Measurements from ENCODE around the gene C1orf53. TPM values are rescaled to one million over a fixed set of nuclear protein-coding genes. Genes with fewer than 3 reads are reported as not detected.

The C1orf53 gene
- total and polyA plus RNA-seq, 4 experiments from 2014 or later: not detected

DNA sequence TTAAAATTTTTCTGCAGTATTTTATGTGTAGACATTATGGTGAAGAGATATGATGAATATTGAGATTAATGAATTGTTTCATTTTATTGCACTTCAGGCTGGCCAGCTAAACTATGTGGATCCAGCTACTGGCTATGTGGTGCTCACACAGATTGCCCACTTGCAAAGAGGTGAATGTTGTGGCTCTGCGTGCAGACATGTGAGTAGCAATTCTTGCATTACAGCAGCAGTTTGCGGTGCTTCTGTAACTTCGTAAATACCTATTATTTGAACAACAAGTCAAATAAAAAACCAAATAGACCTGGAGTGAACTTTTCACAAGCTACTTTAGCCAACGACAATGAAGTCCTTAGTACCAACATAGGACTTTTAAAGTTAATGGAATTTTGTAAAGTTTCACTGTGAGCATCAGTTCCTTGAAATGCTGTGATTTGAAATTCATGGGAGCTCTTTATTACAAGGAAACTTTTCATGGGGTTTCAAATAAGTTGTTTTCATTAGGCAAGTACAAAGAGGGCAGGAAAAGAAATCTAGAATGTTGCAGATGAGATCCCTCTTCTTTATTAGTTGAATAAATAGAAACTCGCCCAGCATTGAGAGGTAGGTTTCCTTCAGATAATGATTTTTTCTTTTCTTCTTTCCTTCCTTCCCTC is 3.4 kb downstream of the C1orf53 start:
- H3K27me3 ChIP-seq (ENCODE audit: insufficient read depth, low read length): peaks cover 74% of the 10 kb centered on the region
- intact Hi-C loops (cut with micrococcal nuclease): loop anchor here (5.0 to 10.0 kb wide), 2 partner anchors 251 to 1029 kb away; partner anchors contain the start of gene NEK7
- no peaks in the 10 kb centered on the region for H3K9me3 ChIP-seq (ENCODE audit: control insufficient read depth in 1 of 2, low read length in 2 of 2)
- CTCF ChIA-PET (ENCODE audit: partially characterized antibody): interaction anchor here (1.0 to 2.9 kb wide), 3 partner anchors 10 to 19 kb away, joined by 3 to 14 read pairs (median 3); no protein-coding TSS in a partner anchor
- Mint-ChIP-seq H3K9me3 (peaks cover 0 to 7% (median 0%) of the 10 kb centered on the region in 8 donors), H3K4me3 (no peak overlapping the region), H3K36me3 (peaks cover 0 to 2% of the 10 kb centered on the region in 2 donors), H3K4me1 (peaks cover 22 to 45% (median 34%) of the 10 kb centered on the region in 4 donors), H3K27ac (no peak overlapping the region), H3K27me3 (peaks cover 56 to 67% of the 10 kb centered on the region in 2 donors)
- DNase-seq: no peak
- no peak overlapping the region for H3K27ac ChIP-seq (ENCODE audit: low read depth, low read length)
- peaks cover 40% of the 10 kb centered on the region for H3K4me1 ChIP-seq (ENCODE audit: insufficient read depth, low read length)
- no peaks in the 10 kb centered on the region for H3K36me3 ChIP-seq (ENCODE audit: insufficient read depth, low read length)
- no peak overlapping the region for H3K4me3 ChIP-seq (ENCODE audit: low read length in 2 of 2)
- POLR2A ChIA-PET (ENCODE audit: partially characterized antibody): interaction anchor here (1.2 kb wide), 1 partner anchor 11 kb away, joined by 3 read pairs; the partner anchor contains the start of gene LHX9

DNA sequence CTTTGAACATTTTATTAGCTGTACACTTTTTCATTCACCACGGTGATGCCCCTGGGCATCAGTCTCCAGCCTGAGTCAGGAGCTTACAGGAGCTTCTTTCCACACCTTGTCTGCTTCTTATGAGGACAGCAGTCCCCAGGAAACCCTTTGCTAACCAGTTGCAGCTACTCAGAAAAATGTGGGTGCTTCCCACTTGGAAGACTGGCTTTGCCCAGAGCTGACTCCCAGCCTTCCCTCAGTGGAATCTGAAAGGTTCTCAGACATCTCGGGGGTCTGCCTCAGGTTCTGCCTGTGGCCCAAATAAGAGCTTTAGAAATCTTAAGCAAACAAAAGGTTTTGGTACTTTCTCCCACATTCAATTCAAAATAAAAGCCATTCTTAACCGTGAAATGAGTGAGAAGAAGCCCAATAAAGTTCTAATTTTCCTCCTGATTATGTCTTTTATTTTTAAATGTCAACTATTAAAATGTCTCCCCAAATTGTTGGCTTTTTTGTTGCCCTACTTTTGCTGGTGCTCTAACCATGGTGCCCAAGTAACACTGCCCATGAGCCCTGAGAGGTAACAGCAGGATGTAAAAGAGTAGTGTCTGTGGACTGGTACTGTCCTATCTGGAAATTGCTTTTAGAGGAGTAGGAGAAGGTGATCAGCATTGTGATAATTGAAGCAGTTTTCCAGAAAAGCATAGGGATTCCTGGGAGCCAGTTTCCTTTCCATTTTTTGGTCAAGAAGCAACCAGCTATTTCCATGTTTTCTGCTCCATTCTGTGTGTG is 5.6 kb downstream of the C1orf53 start:
- Mint-ChIP-seq H3K4me1 (peaks cover 29 to 54% (median 41%) of the 10 kb centered on the region in 4 donors), H3K36me3 (peaks cover 0 to 1% of the 10 kb centered on the region in 2 donors), H3K9me3 (peaks cover 0 to 4% (median under 1%) of the 10 kb centered on the region in 8 donors), H3K4me3 (peak overlapping the region in 1 of 8 donors; percentile 3), H3K27me3 (peaks cover 73 to 83% of the 10 kb centered on the region in 2 donors), H3K27ac (peak overlapping the region in 1 of 7 donors; percentile 47)
- peak in 1 of 5 donors; percentile 1 for DNase-seq
- Histone ChIP-seq H3K4me1 (ENCODE audit: insufficient read depth, low read length) (peaks cover 52% of the 10 kb centered on the region), H3K36me3 (ENCODE audit: insufficient read depth, low read length) (no peaks in the 10 kb centered on the region), H3K27me3 (ENCODE audit: insufficient read depth, low read length) (peaks cover 93% of the 10 kb centered on the region), H3K4me3 (ENCODE audit: low read length in 2 of 2) (no peak overlapping the region), H3K9me3 (ENCODE audit: control insufficient read depth in 1 of 2, low read length in 2 of 2) (no peaks in the 10 kb centered on the region), H3K27ac (ENCODE audit: low read depth, low read length) (no peak overlapping the region)
- ChIA-PET POLR2A (ENCODE audit: partially characterized antibody) (interaction anchor here (2.6 kb wide), 1 partner anchor 9 kb away, joined by 14 read pairs; the partner anchor contains the start of gene LHX9), CTCF (ENCODE audit: partially characterized antibody) (interaction anchor here (0.8 to 1.3 kb wide), 3 partner anchors 8 to 20 kb away, joined by 3 to 4 read pairs (median 3); no protein-coding TSS in a partner anchor)
- intact Hi-C loops (cut with micrococcal nuclease): loop anchor here (5.0 to 10.0 kb wide), 2 partner anchors 249 to 1027 kb away; partner anchors contain the start of gene NEK7

GRCh38 chr1:197908716-197909220 is 6.3 kb downstream of the C1orf53 start:
- no peaks in the 10 kb centered on the region for H3K36me3 ChIP-seq (ENCODE audit: insufficient read depth, low read length)
- peaks cover 52% of the 10 kb centered on the region for H3K4me1 ChIP-seq (ENCODE audit: insufficient read depth, low read length)
- H3K4me1 Mint-ChIP-seq: peaks cover 29 to 59% (median 42%) of the 10 kb centered on the region in 4 donors
- CTCF ChIA-PET (ENCODE audit: partially characterized antibody): interaction anchor here (1.1 to 1.3 kb wide), 2 partner anchors 16 to 21 kb away, joined by 3 to 4 read pairs; no protein-coding TSS in a partner anchor
- POLR2A ChIA-PET (ENCODE audit: partially characterized antibody): interaction anchor here (2.6 kb wide), 1 partner anchor 9 kb away, joined by 14 read pairs; the partner anchor contains the start of gene LHX9
- H3K27ac Mint-ChIP-seq: peak overlapping the region in 2 of 7 donors; percentile 18 to 72
- H3K4me3 Mint-ChIP-seq: peak overlapping the region in 4 of 8 donors; percentile 7 to 77 (median 31)
- H3K4me3 ChIP-seq (ENCODE audit: low read length in 2 of 2): no peak overlapping the region
- intact Hi-C loops (cut with micrococcal nuclease): loop anchor here (1.0 to 10.0 kb wide), 3 partner anchors 10 to 1026 kb away; partner anchors contain the start of gene NEK7
- peaks cover 93% of the 10 kb centered on the region for H3K27me3 ChIP-seq (ENCODE audit: insufficient read depth, low read length)
- no peak for DNase-seq
- peaks cover 0 to 4% (median 0%) of the 10 kb centered on the region in 8 donors for H3K9me3 Mint-ChIP-seq
- peaks cover 77 to 85% of the 10 kb centered on the region in 2 donors for H3K27me3 Mint-ChIP-seq
- no peaks in the 10 kb centered on the region for H3K9me3 ChIP-seq (ENCODE audit: control insufficient read depth in 1 of 2, low read length in 2 of 2)
- H3K36me3 Mint-ChIP-seq: no peaks in the 10 kb centered on the region
- H3K27ac ChIP-seq (ENCODE audit: low read depth, low read length): no peak overlapping the region

GRCh38 chr1:197909384-197909783 is 7.0 kb downstream of the C1orf53 start:
- Mint-ChIP-seq H3K36me3 (no peaks in the 10 kb centered on the region), H3K27me3 (peaks cover 77 to 85% of the 10 kb centered on the region in 2 donors), H3K9me3 (peaks cover 0 to 4% (median 0%) of the 10 kb centered on the region in 8 donors), H3K27ac (peak overlapping the region in 2 of 7 donors; percentile 18 to 72), H3K4me1 (peaks cover 29 to 65% (median 44%) of the 10 kb centered on the region in 4 donors), H3K4me3 (peak overlapping the region in 5 of 8 donors; percentile 15 to 77 (median 64))
- Histone ChIP-seq H3K9me3 (ENCODE audit: control insufficient read depth in 1 of 2, low read length in 2 of 2) (no peaks in the 10 kb centered on the region), H3K4me3 (ENCODE audit: low read length in 2 of 2) (no peak overlapping the region), H3K27ac (ENCODE audit: low read depth, low read length) (no peak overlapping the region), H3K27me3 (ENCODE audit: insufficient read depth, low read length) (peaks cover 92% of the 10 kb centered on the region), H3K36me3 (ENCODE audit: insufficient read depth, low read length) (no peaks in the 10 kb centered on the region), H3K4me1 (ENCODE audit: insufficient read depth, low read length) (peaks cover 56% of the 10 kb centered on the region)
- DNase-seq: no peak
- CTCF ChIA-PET (ENCODE audit: partially characterized antibody): interaction anchor here (0.7 to 3.0 kb wide), 3 partner anchors 10 to 141 kb away, joined by 3 to 11 read pairs (median 7); no protein-coding TSS in a partner anchor
- POLR2A ChIA-PET (ENCODE audit: partially characterized antibody): interaction anchor here (1.9 to 2.6 kb wide), 2 partner anchors 8 to 9 kb away, joined by 5 to 14 read pairs; partner anchors contain the start of gene LHX9
- intact Hi-C loops (cut with micrococcal nuclease): loop anchor here (1.0 to 10.0 kb wide), 3 partner anchors 9 to 1025 kb away; partner anchors contain the start of gene NEK7

GRCh38 chr1:197910120-197910991 is 7.9 kb downstream of the C1orf53 start:
- H3K4me3 ChIP-seq (ENCODE audit: low read length in 2 of 2): peak overlapping the region in 1 of 2 donors; percentile 19

More at GRCh38 chr1:197910120-197910991, 7.9 kb downstream of the C1orf53 start:
- peaks cover 0 to 4% (median 0%) of the 10 kb centered on the region in 8 donors for H3K9me3 Mint-ChIP-seq
- Histone ChIP-seq H3K27me3 (ENCODE audit: insufficient read depth, low read length) (peaks cover 93% of the 10 kb centered on the region), H3K4me1 (ENCODE audit: insufficient read depth, low read length) (peaks cover 59% of the 10 kb centered on the region), H3K9me3 (ENCODE audit: control insufficient read depth in 1 of 2, low read length in 2 of 2) (no peaks in the 10 kb centered on the region), H3K36me3 (ENCODE audit: insufficient read depth, low read length) (no peaks in the 10 kb centered on the region), H3K27ac (ENCODE audit: low read depth, low read length) (no peak overlapping the region)
- intact Hi-C loops (cut with micrococcal nuclease): no loop called here
- peaks cover 30 to 70% (median 45%) of the 10 kb centered on the region in 4 donors for H3K4me1 Mint-ChIP-seq
- H3K4me3 Mint-ChIP-seq: peak overlapping the region; percentile 34 to 87 (median 70)
- H3K27ac Mint-ChIP-seq: peak overlapping the region in 1 of 7 donors; percentile 72
- ChIA-PET CTCF (ENCODE audit: partially characterized antibody) (interaction anchor here (0.6 to 3.0 kb wide), 7 partner anchors 9 to 295 kb away, joined by 3 to 11 read pairs (median 3); no protein-coding TSS in a partner anchor), POLR2A (ENCODE audit: partially characterized antibody) (interaction anchor here (1.1 to 2.6 kb wide), 4 partner anchors 7 to 10 kb away, joined by 5 to 14 read pairs (median 6); partner anchors contain the start of genes C1orf53 and LHX9)
- peaks cover 81 to 86% of the 10 kb centered on the region in 2 donors for H3K27me3 Mint-ChIP-seq
- no peaks in the 10 kb centered on the region for H3K36me3 Mint-ChIP-seq
- DNase-seq: peak in 1 of 5 donors; percentile 18
